GM12801 (cell line): ENCODE measurements around the gene RRP12.

Source experiments
- TF ChIP-seq, protein P1 (sequence below): IDR thresholded peaks from one replicate; pipeline ENCODE4 v1.5.1; 2011; ENCODE audit warnings: control low read depth; ENCODE audit not compliant: insufficient read length; ENCODE audit errors: extremely low read depth

Gene RRP12

DNA sequence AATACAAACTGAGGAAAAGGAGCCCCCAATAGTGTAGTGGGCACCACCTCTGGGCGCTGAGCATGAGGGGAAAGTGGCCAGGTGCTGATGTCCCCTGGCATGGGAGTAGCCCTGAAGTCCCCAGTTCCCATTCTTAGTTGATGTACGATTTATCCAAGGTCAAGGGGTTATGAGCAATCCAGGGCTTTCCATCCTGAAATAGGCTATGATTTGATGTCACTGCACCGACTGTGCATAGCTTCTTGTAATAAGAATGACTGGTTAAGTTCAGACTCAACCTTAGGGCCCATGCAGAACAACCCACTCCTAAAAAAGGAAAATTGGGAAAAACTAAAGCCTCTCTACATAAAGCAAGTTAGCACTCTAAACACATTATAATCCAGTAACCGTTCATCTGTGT is 77.6 kb downstream of the RRP12 start:
- TF ChIP-seq, protein P1, sequence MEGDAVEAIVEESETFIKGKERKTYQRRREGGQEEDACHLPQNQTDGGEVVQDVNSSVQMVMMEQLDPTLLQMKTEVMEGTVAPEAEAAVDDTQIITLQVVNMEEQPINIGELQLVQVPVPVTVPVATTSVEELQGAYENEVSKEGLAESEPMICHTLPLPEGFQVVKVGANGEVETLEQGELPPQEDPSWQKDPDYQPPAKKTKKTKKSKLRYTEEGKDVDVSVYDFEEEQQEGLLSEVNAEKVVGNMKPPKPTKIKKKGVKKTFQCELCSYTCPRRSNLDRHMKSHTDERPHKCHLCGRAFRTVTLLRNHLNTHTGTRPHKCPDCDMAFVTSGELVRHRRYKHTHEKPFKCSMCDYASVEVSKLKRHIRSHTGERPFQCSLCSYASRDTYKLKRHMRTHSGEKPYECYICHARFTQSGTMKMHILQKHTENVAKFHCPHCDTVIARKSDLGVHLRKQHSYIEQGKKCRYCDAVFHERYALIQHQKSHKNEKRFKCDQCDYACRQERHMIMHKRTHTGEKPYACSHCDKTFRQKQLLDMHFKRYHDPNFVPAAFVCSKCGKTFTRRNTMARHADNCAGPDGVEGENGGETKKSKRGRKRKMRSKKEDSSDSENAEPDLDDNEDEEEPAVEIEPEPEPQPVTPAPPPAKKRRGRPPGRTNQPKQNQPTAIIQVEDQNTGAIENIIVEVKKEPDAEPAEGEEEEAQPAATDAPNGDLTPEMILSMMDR: no peak

DNA sequence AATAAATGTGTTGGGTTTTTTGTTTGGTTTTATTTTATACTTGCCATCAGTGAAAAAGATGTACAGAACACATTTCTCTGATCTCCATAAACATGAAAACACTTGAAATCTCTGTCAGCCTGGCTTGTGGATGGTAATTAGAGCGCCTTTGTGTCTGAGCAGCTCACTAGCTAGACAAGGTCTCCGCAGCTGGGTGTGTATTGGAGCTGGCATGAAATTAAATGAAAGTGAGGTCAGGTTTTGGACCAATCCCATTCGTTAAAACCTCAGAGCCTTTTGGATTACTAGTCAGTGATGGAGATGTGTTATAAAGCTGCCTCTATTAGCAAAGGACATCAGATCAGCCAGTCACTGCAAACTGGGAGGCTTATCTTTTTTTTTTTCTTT is 79.3 kb downstream of the RRP12 start:
- TF ChIP-seq, protein P1: no peak

DNA sequence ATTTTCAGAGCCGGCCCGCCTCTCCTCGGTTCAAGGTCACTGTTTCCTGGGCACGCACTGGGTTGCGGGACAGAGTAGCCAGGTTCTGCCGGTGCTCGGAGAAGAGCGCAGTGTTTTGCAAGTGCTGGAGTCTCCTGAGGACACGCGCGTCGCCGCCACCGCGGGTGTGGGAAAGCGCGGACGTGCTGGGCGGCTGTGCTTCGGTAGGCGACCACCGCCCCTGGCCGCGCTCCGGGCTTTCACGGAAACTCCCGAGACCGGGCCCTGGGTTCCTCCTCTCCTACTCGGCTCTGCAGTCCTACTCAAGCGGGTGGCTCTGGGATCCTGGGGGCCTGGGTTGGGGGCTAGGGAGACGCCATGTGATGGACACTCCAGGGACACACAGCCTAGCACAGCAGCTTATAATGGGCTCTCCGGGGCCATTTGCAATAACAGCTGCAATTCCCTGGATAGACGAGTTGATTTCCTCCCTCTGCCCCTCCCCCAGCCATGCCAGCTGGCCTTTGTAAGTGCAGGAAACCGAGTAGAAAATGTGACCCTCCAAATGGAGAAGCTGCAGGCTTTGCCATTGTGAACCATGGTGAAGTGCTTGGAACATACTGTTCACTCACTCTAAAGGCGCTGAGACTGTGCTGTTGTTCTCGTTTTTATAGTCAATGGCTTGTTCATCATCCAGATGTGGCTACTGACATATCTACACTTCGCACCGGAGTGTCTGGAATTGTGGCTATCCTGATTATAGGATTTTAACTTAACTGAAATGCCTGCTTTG is 79.9 kb downstream of the RRP12 start:
- TF ChIP-seq, protein P1: no peak

DNA sequence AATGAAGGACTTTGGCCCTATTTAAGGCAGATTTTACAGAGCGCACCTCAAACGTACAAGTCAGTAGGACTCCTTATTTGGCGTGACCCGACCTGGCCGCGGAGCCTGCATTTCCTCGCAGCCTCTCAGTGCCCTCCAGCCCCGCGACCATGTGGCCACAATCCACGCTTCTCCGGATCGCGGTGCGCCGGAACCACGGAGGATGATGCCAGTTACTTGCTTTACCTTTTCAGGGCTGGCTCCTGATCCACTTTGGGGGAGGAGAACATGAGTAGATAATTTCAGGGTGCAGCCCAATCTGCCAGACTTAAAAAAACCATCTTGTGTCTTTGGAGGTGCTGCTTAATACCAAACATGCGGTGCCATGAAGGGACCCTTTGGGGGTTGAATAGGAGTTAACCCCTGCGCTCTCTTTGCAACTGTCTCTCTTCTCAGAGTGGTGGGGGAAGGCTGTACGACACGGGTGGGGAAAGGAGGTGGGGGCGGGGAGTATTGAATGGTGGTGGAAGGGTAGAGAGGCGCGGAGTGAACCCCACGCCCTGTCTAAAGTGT is 80.6 kb downstream of the RRP12 start:
- TF ChIP-seq, protein P1: no peak

DNA sequence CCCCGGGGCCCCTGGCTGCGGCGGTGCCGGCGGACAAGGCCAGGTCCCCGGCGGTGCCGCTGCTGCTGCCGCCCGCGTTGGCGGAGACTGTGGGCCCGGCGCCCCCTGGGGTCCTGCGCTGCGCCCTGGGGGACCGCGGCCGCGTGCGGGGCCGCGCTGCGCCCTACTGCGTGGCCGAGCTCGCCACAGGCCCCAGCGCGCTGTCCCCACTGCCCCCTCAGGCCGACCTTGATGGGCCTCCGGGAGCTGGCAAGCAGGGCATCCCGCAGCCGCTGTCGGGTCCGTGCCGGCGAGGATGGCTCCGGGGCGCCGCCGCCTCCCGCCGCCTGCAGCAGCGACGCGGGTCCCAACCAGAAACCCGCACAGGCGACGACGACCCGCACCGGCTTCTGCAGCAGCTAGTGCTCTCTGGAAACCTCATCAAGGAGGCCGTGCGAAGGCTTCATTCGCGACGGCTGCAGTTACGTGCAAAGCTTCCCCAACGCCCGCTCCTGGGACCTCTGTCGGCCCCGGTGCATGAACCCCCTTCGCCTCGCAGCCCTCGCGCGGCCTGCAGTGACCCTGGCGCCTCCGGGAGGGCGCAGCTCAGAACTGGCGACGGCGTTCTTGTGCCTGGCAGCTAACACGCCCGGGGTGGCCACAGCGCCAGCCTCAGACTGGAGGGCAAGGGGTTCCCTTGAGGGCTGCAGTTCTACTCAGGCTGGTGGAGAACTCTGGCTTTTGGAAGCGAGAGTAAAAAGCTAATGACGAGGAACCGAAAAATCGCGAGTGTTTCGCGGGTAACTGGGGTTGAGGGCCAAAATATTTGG is 81.3 kb downstream of the RRP12 start:
- TF ChIP-seq, protein P1: no peak

DNA sequence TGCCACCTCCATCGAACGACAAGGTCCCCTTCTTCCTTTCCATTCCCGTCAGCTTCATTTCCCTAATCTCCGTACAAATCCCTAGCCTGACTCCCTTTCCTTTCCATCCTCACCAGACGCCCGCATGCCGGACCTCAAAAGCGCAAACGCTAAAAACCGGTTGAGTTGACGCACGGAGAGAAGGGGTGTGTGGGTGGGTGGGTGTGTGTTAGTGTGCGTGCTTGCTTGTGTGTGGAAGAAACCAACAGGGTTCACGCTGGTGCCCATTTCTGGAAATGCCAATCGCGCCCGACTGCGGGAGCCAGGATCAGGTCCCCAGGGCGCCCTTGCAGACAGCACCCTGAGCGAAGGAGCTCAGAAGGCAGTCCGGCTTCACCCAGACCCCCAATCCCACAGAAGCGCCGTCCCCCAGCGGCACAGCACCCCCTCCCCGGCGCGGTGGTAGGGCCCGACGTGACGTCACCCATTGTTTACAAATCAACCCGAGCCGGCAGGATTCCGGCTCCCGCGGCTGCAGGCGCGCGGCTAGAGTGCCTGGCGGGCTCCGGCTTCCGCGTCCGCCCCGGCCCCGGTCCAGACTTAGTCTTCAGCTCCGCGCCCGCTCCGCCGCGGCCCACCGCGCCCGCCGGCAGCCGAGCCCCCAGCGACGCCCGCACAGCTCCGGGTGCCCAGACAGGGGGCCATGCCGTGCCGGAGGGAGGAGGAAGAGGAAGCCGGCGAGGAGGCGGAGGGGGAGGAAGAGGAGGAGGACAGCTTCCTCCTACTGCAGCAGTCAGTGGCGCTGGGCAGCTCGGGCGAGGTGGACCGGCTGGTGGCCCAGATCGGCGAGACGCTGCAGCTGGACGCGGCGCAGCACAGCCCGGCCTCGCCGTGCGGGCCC is 82.1 kb downstream of the RRP12 start, which contains the start of gene FRAT1:
TSS of gene FRAT1 (plus strand) at position 500 of the 880 bp plus-strand sequence. CDS start at position 683, 183 bp downstream.
- TF ChIP-seq, protein P1: no peak

DNA sequence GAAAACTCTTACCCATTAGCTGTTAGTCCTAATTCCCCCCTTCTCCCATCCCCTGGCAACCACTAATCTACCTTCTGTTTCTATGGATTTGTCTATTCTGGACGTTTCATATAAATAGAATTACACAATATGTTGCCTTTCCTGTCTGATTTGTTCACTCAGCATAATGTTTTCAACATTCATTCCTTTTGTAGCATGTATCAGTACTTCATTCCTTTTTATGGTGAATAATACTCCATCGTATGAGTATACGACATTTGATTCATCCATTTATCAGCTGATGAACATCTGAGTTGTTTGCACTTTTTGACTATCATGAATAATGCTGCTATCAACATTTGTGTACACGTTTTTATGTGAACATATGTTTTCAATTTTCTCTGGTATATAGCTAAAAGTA is 86.5 kb downstream of the RRP12 start:
- TF ChIP-seq, protein P1: no peak
